OCI-LY1 (cell line): ENCODE measurements around the gene SLC7A4.

ENCODE experiments used
- EZH2 ChIP-seq: fragments of 200-600 bp; sonication (generic), shearing (Covaris generic); IDR thresholded peaks from 2 replicates; pipeline ENCODE4 v1.8.0; 2017; ENCODE audit warnings: borderline replicate concordance, mixed run types, mild to moderate bottlenecking, antibody characterized with exemption, low read length, moderate library complexity, mixed read lengths
- TF ChIP-seq, protein P1 (sequence below): fragments of 200-600 bp; sonication (generic), shearing (Covaris generic); IDR thresholded peaks from 2 replicates; pipeline ENCODE4 v1.5.1; 2017; ENCODE audit warnings: mild to moderate bottlenecking, antibody characterized with exemption, low read length, moderate library complexity, mixed read lengths

DNA sequence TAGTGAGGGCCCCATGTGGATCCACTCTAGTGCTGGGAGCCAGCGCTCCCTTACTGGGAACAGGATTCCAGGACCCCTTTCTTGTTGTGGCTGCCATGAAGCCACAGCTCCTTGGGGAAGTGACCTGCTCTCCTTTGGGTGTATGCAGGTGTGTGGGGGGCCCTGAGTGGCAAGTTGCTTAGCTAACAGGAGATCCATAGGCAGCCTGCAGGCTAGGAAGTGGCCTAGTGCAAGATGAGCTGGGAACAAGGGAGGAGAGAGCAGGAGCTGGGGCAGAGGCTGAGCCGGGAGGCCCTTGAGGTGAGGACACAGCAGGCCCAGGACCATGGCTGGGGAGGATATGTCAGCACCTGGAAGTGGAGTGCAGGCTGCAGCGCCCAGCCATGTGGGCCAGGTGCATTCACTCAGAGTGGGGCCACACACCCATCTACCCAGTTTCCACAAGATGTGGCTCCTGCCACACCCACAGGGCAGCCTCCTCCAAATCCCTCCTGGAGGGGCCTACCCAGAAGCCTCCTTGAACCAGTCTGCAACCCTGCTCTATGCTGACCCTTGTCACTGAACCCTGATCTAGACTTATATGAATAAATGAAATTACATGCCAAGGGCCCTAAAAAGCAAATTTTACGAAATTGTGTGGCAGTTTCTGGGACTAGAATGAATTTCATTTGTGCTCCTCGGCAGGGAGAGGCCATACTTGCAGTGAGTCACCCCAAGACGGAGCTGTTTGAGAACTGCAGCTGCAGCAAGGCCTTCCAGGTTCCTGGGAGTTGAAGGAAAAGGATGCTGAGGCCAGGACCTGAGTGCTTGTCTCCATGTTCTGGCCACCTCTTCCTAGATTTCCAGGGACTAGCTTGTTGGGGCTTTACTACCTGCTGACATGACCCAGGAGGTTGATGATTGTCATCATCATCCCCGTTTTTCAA lies 33.7 kb downstream of the SLC7A4 start:
- TF ChIP-seq, protein P1, sequence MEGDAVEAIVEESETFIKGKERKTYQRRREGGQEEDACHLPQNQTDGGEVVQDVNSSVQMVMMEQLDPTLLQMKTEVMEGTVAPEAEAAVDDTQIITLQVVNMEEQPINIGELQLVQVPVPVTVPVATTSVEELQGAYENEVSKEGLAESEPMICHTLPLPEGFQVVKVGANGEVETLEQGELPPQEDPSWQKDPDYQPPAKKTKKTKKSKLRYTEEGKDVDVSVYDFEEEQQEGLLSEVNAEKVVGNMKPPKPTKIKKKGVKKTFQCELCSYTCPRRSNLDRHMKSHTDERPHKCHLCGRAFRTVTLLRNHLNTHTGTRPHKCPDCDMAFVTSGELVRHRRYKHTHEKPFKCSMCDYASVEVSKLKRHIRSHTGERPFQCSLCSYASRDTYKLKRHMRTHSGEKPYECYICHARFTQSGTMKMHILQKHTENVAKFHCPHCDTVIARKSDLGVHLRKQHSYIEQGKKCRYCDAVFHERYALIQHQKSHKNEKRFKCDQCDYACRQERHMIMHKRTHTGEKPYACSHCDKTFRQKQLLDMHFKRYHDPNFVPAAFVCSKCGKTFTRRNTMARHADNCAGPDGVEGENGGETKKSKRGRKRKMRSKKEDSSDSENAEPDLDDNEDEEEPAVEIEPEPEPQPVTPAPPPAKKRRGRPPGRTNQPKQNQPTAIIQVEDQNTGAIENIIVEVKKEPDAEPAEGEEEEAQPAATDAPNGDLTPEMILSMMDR: no peak
- no peak for TF ChIP-seq EZH2
